ENCODE data around the gene COX20. TPM values are rescaled to one million over a fixed set of nuclear protein-coding genes. Genes with fewer than 3 reads are reported as not detected.
"Not testable (repeated sequence)": the region's sequence is repeated elsewhere in the genome, so short reads cannot be mapped to it uniquely, and the experiment has no call there.

COX20 gene
- 27.5 TPM for polyA plus RNA-seq (2013, experiment 1 of 2)
- polyA plus RNA-seq (2013, experiment 2 of 2), result 27.3 TPM

- Histone ChIP-seq H3K9ac (ENCODE audit: low read depth, low read length) (peak within 1 kb of the TSS; percentile 99), H3K36me3 (ENCODE audit: insufficient read depth, low read length) (peaks cover 21% of the 10 kb centered on the region), H3K27ac (ENCODE audit: low read depth, low read length) (peak within 1 kb of the TSS; percentile 99), H3K27me3 (ENCODE audit: insufficient read depth, low read length) (no peaks in the 10 kb centered on the region), H3K4me3 (ENCODE audit: low read length) (peak within 1 kb of the TSS; percentile 86), H3K9me3 (ENCODE audit: insufficient read depth, low read depth, low read length) (no peaks in the 10 kb centered on the region), H3K4me1 (ENCODE audit: insufficient read depth, low read length) (peaks cover 27% of the 10 kb centered on the region)
- under 1% methylated on average over 76 of the region's 77 CpGs for WGBS
Measured at GRCh38 chr1:244835276-244836134, at the start of gene COX20. TSS of gene COX20 (plus strand) at chr1:244835658. CDS start at chr1:244835715, 57 bp downstream.

- H3K4me3 ChIP-seq (ENCODE audit: low read length), result no peak overlapping the region
- no peaks in the 10 kb centered on the region for H3K9me3 ChIP-seq (ENCODE audit: insufficient read depth, low read depth, low read length)
- H3K4me1 ChIP-seq (ENCODE audit: insufficient read depth, low read length), result no peaks in the 10 kb centered on the region; the same call in 1 of the 2 replicates
- no peaks in the 10 kb centered on the region for H3K27me3 ChIP-seq (ENCODE audit: insufficient read depth, low read length)
- H3K27ac ChIP-seq (ENCODE audit: low read depth, low read length), result no peak overlapping the region
- no peak overlapping the region for H3K9ac ChIP-seq (ENCODE audit: low read depth, low read length)
- no peaks in the 10 kb centered on the region for H3K36me3 ChIP-seq (ENCODE audit: insufficient read depth, low read length)
- 89% methylated on average over 23 of the region's 23 CpGs for WGBS
Measured at GRCh38 chr1:244788493-244789275, 46.8 kb upstream of the COX20 start.

- Histone ChIP-seq H3K36me3 (ENCODE audit: insufficient read depth, low read length) (no peaks in the 10 kb centered on the region), H3K27ac (ENCODE audit: low read depth, low read length) (no peak overlapping the region), H3K27me3 (ENCODE audit: insufficient read depth, low read length) (no peaks in the 10 kb centered on the region), H3K4me3 (ENCODE audit: low read length) (no peak overlapping the region), H3K9me3 (ENCODE audit: insufficient read depth, low read depth, low read length) (no peaks in the 10 kb centered on the region), H3K9ac (ENCODE audit: low read depth, low read length) (no peak overlapping the region), H3K4me1 (ENCODE audit: insufficient read depth, low read length) (no peaks in the 10 kb centered on the region; the same call in 1 of the 2 replicates)
- WGBS, result 88% methylated on average over 2 of the region's 4 CpGs
Measured at GRCh38 chr1:244789276-244789580, 46.2 kb upstream of the COX20 start.

- Histone ChIP-seq H3K9ac (ENCODE audit: low read depth, low read length) (no peak overlapping the region), H3K27me3 (ENCODE audit: insufficient read depth, low read length) (no peaks in the 10 kb centered on the region), H3K36me3 (ENCODE audit: insufficient read depth, low read length) (no peaks in the 10 kb centered on the region), H3K27ac (ENCODE audit: low read depth, low read length) (no peak overlapping the region), H3K4me3 (ENCODE audit: low read length) (no peak overlapping the region), H3K4me1 (ENCODE audit: insufficient read depth, low read length) (no peaks in the 10 kb centered on the region; the same call in 1 of the 2 replicates), H3K9me3 (ENCODE audit: insufficient read depth, low read depth, low read length) (no peaks in the 10 kb centered on the region)
- WGBS, result 72% methylated on average over 3 of the region's 4 CpGs
Measured at GRCh38 chr1:244789731-244790130, 45.7 kb upstream of the COX20 start.

- Histone ChIP-seq H3K4me3 (ENCODE audit: low read length) (no peak overlapping the region), H3K36me3 (ENCODE audit: insufficient read depth, low read length) (no peaks in the 10 kb centered on the region), H3K9ac (ENCODE audit: low read depth, low read length) (no peak overlapping the region), H3K27ac (ENCODE audit: low read depth, low read length) (no peak overlapping the region), H3K27me3 (ENCODE audit: insufficient read depth, low read length) (no peaks in the 10 kb centered on the region), H3K4me1 (ENCODE audit: insufficient read depth, low read length) (no peaks in the 10 kb centered on the region; the same call in 1 of the 2 replicates), H3K9me3 (ENCODE audit: insufficient read depth, low read depth, low read length) (no peaks in the 10 kb centered on the region)
- 100% methylated on average over 3 of the region's 3 CpGs for WGBS
Measured at GRCh38 chr1:244791061-244791460, 44.4 kb upstream of the COX20 start.

- no peak overlapping the region for H3K4me3 ChIP-seq (ENCODE audit: low read length)
- no peaks in the 10 kb centered on the region for H3K27me3 ChIP-seq (ENCODE audit: insufficient read depth, low read length)
- H3K27ac ChIP-seq (ENCODE audit: low read depth, low read length), result no peak overlapping the region
- 95% methylated on average over 4 of the region's 5 CpGs for WGBS
- H3K9ac ChIP-seq (ENCODE audit: low read depth, low read length), result no peak overlapping the region
- H3K9me3 ChIP-seq (ENCODE audit: insufficient read depth, low read depth, low read length), result no peaks in the 10 kb centered on the region
- H3K4me1 ChIP-seq (ENCODE audit: insufficient read depth, low read length), result no peaks in the 10 kb centered on the region
- no peaks in the 10 kb centered on the region for H3K36me3 ChIP-seq (ENCODE audit: insufficient read depth, low read length)
Measured at GRCh38 chr1:244792188-244792850, 43.1 kb upstream of the COX20 start.

GRCh38 chr1:244794071-244794470 is 41.4 kb upstream of the COX20 start:
- Histone ChIP-seq H3K9ac (ENCODE audit: low read depth, low read length) (no peak overlapping the region), H3K4me1 (ENCODE audit: insufficient read depth, low read length) (no peaks in the 10 kb centered on the region), H3K27me3 (ENCODE audit: insufficient read depth, low read length) (no peaks in the 10 kb centered on the region), H3K9me3 (ENCODE audit: insufficient read depth, low read depth, low read length) (no peaks in the 10 kb centered on the region), H3K27ac (ENCODE audit: low read depth, low read length) (no peak overlapping the region), H3K36me3 (ENCODE audit: insufficient read depth, low read length) (no peaks in the 10 kb centered on the region), H3K4me3 (ENCODE audit: low read length) (no peak overlapping the region)
- 90% methylated on average over 9 of the region's 9 CpGs for WGBS

GRCh38 chr1:244794516-244794915 is 40.9 kb upstream of the COX20 start:
- not testable (repeated sequence) for H3K27ac ChIP-seq (ENCODE audit: low read depth, low read length); H3K4me3 ChIP-seq (ENCODE audit: low read length); H3K9me3 ChIP-seq (ENCODE audit: insufficient read depth, low read depth, low read length); H3K9ac ChIP-seq (ENCODE audit: low read depth, low read length); H3K4me1 ChIP-seq (ENCODE audit: insufficient read depth, low read length); H3K36me3 ChIP-seq (ENCODE audit: insufficient read depth, low read length); H3K27me3 ChIP-seq (ENCODE audit: insufficient read depth, low read length)
- WGBS, result 95% methylated on average over 6 of the region's 6 CpGs

- WGBS, result 48% methylated on average over 9 of the region's 10 CpGs
- H3K4me1 ChIP-seq (ENCODE audit: insufficient read depth, low read length), result no peaks in the 10 kb centered on the region
- H3K27me3 ChIP-seq (ENCODE audit: insufficient read depth, low read length), result no peaks in the 10 kb centered on the region
- no peak overlapping the region for H3K4me3 ChIP-seq (ENCODE audit: low read length)
- H3K9me3 ChIP-seq (ENCODE audit: insufficient read depth, low read depth, low read length), result no peaks in the 10 kb centered on the region
- no peak overlapping the region for H3K27ac ChIP-seq (ENCODE audit: low read depth, low read length)
- H3K9ac ChIP-seq (ENCODE audit: low read depth, low read length), result no peak overlapping the region
- H3K36me3 ChIP-seq (ENCODE audit: insufficient read depth, low read length), result no peaks in the 10 kb centered on the region
Measured at GRCh38 chr1:244796719-244797406, 38.6 kb upstream of the COX20 start.

GRCh38 chr1:244800821-244801220 is 34.6 kb upstream of the COX20 start:
- H3K9ac ChIP-seq (ENCODE audit: low read depth, low read length), result no peak overlapping the region

More at GRCh38 chr1:244800821-244801220, 34.6 kb upstream of the COX20 start:
- H3K4me1 ChIP-seq (ENCODE audit: insufficient read depth, low read length), result no peaks in the 10 kb centered on the region
- no peaks in the 10 kb centered on the region for H3K27me3 ChIP-seq (ENCODE audit: insufficient read depth, low read length)
- WGBS, result 95% methylated on average over 8 of the region's 9 CpGs
- no peaks in the 10 kb centered on the region for H3K36me3 ChIP-seq (ENCODE audit: insufficient read depth, low read length)
- no peak overlapping the region for H3K27ac ChIP-seq (ENCODE audit: low read depth, low read length)
- H3K4me3 ChIP-seq (ENCODE audit: low read length), result no peak overlapping the region
- H3K9me3 ChIP-seq (ENCODE audit: insufficient read depth, low read depth, low read length), result no peaks in the 10 kb centered on the region
